NCI-H446 (cell line): ENCODE measurements around the gene NEDD4L.
"Not testable (repeated sequence)": the region's sequence is repeated elsewhere in the genome, so short reads cannot be mapped to it uniquely, and the experiment has no call there.

ENCODE experiments used
- DNase-seq, 2 experiments: peaks; one replicate each; lab custom pipeline; 2025; lab: John Stamatoyannopoulos, UW

NEDD4L gene

DNA sequence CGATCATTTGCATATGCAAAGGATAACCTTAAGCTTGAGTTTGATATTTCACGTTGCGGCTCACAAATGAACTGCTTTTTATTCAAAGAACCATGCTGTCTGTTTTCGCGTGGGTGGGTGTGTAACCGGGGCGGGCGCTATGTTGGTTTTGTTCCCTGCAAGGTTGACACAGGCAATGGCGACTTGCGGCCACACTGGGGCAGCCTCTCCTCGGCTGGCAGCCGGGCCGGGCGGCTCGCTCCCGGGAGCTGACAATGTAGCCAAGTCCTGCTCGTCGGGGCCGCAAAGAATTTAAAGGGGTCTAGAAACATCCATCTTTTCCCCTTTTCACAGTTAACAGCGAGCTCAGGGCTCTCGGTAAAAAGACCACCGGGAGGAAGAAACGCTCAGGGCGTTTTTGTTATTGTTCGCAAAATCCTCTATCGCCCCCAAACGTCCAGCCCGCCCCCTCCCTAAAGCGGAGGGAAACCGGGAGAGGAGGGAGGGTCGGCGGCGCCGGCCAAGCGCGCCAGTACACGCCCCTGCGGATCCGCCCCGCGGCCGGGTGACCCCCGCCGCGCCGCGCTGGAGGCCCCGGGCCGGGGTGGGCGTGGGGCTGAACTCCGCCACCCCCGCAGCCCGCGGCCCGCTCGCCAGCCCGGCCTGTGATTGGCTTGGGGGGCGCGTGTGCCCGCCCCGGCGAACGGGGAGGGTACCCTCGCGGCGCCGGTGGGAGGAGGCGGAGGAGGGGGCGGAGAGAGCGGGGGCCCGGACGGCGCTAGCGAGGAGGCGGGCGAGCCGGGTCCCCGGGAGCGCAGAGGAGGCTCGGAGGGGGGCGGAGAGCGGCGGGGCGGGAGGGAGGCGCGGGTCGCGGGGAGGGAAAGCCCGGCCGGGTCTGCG is at the start of gene NEDD4L:
NEDD4L (plus strand) TSS at position 736 of the 879 bp plus-strand sequence. CDS start 435 bp downstream, outside the sequence.
- DNase-seq: peak; percentile 54 to 88

DNA sequence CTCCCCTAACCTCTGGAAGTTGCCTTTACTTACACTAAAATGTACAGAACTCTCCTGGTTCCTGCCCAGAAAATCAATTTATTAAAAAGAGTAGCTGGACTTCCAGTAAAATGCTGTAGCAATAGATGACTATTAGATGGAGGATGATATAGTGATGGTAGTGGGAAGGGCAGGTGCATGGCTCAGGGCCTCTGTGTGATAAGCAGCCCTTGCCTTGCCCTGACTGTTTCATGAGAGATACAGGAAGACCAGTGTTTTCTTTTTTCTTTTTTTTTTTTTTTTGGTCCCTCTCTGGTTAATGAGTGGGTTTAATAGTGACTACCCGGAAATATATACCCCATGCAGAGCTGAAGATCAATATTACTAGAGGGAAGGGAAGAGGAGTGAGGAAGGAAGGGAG is 48.7 kb upstream of the NEDD4L start:
- no peak for DNase-seq

DNA sequence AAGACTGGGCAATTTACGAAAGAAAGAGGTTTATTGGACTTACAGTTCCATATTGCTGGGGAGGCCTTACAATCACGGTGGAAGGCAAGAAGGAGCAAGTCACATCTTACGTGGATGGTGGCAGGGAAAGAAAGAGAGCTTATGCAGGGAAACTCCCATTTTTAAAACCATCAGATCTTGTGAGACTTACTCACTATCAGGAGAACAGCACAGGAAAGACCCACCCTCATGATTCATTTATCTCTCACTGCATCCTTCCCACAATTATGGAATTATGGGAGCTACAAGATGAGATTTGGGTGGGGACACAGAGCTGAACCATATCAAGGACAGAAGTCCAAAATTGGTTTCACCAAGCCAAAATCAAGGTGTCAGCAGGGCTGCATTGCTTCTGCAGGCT is 47.1 kb upstream of the NEDD4L start:
- DNase-seq: not testable (repeated sequence)

DNA sequence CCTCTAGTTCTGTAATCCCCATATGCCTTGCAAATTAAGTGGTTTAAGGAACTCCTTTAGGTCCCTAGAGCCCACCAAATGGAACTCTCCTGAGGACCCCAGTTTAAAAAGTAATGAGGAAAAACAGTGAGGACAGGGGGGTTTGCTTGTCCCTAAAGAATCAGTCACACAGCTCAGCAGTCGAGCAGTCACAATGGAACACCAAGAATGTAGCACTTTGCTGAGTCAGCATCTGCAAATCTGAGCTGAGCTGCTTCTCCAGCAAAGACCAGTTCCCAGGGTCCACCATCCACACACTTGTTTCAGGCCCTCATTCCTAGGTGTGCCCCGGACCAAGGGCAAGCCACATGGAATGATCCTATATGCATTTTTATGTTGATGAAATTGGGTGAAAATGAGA is 46.2 kb upstream of the NEDD4L start:
- no peak for DNase-seq

DNA sequence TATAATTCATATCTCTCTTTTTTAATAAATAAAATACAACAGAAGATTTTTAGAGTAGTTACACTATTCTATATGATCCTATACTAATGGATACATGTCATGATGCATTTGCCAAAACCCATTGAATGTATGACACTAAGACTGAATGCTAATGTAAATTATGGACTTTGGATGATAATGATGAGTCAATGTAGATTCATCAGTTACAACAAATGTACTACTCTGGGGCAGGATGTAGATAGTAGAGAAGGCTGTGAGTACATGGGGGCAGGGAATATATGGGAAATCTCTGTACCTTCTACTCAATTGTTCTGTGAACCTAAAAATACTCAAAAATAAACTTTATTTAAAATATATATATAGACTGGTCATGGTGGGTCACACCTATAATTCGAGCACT is 45.6 kb upstream of the NEDD4L start:
- no peak for DNase-seq

DNA sequence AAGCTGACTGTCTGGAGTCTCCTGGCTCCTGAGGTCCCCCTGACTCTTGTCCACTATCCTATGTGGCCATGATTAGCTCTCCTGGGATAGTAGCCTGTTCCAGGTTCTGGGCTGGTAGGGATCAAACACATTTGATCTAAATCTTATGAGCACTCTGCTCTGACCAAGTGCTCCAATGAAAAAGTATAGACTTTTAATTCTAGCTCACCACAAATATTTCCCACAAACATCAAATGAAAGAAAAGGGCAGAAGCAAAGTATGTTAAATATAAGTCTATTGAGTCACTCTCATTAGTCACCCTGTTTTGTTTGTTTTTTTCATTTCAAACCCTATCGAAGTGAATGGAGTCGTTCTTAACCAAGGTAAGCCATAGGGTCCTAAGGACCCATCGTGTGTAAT is 39.7 kb upstream of the NEDD4L start:
- no peak for DNase-seq

DNA sequence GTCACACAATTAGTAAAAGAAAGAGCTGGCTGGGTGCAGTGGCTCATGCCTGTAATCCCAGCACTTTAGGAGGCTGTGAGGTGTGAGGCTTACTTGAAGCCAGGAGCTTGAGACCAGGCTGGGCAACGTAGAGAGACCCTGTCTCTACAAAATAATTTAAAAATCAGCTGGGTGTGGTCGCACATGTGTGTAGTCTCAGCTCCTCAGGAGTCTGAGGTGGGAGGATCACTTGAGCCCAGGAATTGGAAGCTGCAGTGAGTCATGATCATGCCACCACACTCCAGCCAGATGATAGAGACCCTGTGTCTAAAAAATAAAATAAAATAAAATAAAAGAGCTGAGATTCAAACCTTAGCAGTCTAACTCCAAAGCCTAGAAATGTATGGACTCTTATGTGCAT is 39.0 kb upstream of the NEDD4L start:
- no peak for DNase-seq

DNA sequence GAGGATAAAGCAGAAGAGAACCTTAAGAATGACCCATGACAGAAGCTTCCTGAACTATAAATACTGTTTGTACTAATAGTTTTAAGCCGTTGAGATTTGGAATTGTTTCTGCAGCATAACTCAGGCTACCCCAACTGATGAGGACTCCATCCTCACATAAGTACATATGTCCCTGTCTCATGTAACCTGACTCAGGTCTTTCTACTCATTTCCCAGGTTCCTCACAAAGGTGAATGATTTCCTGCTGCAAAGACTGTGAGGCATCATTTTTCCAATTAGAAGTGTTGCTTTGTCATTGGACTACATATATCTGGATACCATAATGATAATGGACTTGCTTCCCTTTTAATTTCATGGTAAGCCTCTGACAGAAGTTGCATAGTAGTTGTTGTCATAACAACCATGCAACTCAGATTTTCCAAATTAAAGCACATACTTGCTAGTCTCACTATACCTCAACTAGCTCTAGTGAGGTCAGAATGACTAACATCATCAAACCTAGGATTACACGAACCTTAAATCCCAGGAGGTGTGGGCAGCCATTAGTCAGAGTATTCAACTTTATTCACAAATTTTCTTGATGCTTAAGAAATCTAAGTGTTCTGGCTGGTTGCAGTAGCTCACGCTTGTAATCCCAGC is 38.0 kb upstream of the NEDD4L start:
- no peak for DNase-seq

DNA sequence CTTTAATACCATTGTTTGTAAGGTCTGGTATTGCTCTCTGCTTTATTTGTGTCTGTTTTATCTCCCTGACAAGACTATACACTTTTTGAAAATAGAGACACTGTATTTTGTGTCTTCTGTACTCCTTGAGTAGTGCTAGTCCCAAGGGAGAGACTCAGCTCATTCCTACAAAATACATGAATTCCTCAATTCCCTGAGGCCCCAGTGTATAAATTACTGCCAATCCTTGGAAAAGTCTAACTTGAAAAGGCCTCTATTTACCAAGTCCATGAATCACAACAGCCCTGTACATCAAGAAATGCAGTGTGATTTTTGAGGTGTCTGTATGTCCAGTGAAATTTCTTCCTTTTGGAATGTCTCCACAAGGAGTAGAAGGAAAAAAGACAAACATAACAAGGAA is 34.9 kb upstream of the NEDD4L start:
- DNase-seq: no peak

DNA sequence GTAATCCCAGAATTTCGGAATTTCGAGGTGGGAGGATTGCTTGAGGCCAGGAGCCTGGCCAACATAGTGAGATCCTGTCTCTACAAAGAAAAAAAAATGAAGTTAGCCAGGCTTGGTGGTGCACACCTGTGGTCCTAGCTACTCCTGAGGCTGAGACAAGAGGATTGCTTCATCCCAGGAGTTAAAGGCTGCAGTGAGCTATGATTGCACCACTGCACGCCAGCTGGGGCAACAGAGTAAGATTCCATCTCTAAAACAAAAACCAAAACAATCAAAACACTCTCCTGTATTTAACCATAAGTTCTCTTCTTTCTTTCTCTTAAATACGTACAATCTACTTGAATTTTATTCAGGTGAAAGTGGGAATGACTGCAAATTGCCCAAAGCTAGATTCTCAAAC is 33.8 kb upstream of the NEDD4L start:
- DNase-seq: no peak

DNA sequence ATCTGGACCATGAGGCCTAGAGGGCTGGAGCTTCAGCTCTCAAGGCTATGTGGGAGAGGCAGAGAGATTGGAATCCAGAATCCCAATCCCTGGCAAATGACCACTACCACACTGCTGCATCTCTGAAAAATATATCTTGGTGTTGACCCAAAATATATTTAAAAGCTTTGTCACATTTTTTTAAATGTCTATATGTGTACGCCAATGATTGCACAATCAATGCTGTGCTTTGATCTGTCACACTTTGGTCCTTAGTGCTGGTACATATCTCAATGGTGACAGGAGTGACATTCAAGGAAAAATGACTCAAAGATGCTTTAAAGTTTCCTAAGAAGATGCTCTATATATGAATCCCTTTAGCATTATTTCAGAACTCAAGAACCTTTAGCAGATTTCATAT is 31.7 kb upstream of the NEDD4L start:
- no peak for DNase-seq

DNA sequence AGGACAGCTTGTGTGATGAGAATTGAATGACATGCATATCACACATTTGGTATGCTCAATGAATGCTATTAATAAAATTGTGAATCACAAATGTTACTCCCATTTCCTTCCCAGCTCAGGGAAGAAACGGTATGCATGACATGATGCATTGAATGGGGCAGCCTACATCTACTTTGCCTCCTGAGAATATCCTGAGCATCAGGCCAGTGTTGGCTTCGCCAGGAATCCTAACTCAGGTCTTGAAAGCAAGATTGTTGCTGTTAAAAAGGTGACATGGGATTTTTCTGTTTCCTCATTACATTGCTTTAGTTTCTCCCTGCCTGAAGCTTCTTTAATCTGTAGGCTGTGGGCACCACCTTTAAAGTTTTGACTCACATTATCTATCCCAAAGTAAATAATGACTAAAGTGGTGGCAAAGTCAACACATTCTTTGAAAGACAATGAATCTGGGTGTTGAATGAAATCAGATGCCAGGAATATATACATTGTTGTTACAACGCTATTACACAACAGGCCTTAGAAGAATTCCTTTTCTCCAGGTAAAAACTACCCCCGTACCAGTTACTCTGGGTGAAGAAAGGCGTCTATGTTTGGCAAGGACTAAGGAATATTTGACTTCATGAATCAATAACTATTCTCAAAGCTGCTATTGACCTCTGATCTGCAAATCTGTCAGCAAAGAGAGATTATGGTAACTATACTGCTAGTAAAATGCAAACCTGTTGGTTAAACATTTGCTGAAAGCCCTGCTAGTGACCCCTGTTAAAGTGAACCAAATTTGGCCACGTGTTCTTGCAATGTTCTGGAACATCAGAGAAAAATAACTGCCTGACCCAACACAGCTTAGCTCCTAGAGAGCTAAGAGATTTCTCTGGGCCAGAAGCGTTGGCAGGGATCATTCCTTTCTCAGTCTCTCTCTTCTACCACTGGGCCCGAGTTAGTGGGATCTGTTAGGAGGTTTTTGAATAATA is 30.5 kb upstream of the NEDD4L start:
- no peak for DNase-seq

DNA sequence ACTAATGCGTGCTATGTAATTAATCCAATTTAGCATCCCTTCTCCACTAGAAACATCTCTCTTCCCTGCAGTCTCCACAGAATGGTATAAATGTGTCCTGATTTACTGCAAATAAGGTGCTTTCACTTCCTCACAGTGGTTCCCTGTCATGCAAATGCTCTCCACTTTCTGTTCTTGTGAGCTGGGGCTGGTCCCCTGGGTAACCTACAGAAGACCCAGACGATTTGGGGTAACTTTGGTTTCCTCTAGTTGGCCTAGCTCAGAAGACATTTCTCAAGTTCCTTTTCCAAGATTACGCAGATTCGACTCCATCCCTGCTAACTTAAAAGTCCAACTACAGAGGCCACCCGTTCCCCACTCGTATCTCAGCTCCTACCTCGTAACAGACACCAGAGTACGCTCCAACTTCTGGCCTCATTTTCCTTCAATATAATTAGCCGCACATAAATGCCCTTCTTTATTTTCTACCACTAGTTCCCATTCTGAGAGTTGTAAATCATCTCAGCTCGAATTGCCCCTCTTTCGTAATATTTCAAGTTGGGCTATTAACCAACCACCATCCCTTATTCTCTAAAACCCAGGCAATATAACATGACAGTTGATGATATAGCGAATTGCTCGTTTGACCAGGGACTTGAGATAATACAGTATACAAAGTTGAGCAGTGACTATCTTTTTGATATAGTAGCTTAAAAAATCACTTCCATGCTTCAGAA is 28.8 kb upstream of the NEDD4L start:
- no peak for DNase-seq

DNA sequence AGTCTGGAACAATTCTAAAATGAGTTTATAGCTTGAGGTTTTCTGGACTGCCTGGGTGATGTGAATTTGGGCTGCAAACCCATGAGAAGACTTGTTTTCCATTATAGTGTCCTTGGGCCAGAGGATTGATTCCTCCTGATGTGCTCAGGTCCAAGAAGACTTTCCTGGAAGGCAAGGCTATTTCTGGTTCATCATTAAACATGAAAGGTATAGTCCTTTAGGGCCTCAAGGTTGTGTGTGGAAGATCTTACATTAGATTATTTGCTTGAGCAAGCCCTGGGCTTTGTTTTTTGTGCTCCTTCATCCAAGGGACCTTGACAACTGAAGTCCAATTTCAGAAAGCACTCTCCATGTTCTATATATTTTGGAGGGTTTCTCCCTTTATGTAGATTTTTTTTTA is 26.8 kb upstream of the NEDD4L start:
- DNase-seq: no peak

DNA sequence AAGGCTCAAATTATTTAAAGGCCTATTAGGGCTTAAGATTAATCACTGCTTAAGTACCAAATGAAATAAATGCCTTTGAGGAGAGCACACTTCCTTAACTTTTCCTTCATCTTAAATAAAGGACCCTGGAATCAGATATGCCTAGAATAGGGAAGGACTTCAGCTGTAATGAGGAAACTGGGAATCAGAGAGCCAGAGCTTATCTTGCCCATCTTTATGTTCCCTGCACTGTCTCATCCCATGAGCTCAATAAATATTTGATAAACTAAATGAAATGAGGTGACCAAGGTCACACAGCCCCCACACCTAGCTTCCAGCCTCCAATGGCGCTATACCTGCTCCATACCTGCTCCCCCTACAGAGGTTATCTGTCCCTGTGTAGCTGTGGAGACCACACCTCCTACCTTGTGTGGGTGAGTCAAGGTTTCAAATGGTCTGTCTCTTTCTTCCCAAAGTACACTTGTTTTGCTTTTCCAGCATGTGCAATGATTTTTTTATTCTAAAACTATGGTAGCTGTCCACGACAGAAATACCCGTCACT is 23.4 kb upstream of the NEDD4L start:
- DNase-seq: no peak

DNA sequence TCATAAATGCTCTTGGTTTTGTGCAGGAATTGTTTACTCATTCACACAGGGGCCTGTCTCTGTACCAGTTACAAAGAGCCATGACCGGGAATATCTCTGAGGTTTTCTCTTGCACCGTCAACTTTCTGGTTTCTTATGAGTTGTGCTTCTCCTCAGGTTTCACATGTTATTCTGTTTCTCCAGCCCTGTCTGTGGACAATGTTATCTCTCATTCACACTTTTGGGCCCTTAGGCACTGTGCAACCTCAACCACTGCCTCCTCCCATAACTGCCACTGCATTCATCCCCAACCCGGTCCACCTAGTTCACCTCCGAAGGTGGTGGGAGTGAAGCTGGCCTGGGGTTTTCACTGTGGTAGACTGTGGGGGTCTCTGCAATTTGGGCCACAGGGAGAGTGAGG is 22.5 kb upstream of the NEDD4L start:
- no peak for DNase-seq

DNA sequence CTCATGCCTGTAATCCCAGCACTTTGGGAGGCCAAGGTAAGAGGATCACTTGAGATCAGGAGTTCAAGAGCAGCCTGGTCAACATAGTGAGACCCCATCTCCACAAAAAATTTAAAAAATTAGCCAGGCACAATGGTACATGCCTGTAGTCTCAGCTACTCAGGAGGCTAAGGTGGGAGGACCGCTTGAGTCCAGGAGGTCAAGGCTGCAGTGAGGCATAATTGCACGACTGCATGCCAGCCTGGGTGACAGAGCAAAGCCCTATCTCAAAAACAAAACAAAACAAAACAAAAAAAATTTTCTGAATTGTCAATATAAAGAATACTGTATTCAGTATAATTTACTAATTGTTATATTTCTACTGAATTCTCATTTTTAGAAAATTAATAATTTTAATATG is 20.9 kb upstream of the NEDD4L start:
- DNase-seq: no peak

DNA sequence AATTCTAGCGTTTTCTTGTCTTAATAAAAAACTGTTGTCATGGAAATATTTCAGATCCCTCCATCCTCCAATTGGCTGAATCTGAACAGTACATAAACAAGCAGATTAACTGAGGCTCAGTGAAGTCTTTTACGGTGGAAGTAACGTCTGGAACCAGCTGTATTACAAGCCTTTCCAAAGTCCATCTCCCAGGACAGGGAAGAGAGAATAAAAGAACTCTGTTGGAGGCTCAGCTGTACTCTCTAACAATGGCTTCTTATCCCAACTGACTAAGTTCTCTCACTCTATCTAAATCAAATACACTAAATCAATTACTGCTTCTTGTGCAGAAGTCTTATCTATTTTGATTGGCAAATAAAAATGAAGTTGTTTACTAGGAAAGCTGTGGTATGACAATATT is 19.9 kb upstream of the NEDD4L start:
- DNase-seq: no peak

DNA sequence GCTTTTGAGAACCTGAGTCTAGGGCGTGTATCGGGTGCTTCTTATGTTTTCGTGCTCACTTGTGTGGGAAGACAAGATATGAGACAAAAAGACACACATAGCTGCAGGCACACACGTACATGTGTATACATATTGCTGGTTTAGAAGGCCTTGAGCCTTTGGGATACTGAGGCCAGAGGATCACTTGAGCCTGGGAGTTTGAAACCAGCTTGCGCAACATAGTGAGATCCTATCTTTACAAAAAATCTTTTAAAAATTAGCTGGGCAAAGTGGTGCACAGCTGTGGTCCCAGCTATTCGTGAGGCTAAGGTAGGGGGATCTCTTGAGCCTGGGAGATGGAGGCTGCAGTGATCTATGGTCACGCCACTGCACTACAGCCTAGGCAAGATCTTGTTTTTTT is 18.8 kb upstream of the NEDD4L start:
- no peak for DNase-seq

DNA sequence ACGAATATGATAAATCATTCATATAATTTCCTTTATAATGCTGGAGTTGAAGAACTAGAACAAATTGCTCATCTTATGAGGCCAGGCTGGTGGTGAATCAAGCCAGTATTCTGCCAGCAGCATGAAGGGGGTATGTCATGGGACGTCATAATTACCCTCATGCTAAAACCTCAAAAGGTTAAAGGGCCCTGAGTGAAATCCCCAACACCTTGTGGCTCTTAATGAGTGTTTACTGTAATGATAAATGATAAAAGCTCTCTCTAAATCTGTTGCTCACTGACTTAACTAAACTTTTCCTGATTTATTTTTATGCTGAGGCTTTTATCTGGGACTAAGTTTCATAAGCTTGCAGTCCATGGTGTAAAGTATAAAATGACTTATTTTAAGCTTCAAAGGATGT is 18.3 kb upstream of the NEDD4L start:
- no peak for DNase-seq

DNA sequence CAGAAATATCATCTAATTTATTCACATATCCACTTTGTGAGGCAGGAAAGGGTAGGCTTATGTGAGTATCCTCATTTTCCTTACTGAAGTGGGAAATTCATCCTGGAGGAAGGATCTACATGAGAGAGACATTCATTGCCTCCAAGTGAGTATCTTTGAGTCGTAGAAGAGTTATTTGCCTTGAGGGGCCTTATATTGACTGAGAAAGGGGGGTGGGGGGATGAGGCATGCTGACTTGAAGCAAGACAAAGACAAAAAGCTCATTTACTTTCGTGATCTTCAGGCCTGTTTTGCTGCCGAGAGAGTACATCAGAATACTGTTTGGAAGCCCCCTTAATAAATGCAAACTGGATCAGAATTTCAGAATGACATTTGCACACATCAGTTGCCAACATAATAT is 17.6 kb upstream of the NEDD4L start:
- DNase-seq: no peak

DNA sequence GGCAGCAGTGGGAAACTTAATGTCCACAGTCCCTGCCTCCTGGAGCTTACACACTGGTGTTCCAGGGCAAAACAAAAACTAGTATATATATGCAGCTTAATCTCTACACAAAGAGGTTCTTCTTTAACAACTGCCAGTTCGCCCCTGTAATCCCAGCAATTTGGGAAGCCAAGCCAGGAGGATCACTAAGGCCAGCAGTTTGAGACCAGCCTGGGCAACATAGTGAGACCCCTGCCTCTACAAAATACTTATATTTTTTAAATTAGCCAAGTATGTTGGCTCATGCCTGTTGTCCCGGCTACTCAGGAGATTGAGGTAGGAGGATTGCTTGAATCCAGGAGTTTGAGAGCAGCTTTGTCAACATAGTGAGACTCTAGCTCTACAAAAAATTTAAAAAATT is 17.2 kb upstream of the NEDD4L start:
- DNase-seq: no peak
